Measurements from ENCODE around the gene SETBP1.

SETBP1 gene

GRCh38 chr18:44790860-44791259 lies 110.2 kb downstream of the SETBP1 start:
- TF ChIP-seq, protein P1, sequence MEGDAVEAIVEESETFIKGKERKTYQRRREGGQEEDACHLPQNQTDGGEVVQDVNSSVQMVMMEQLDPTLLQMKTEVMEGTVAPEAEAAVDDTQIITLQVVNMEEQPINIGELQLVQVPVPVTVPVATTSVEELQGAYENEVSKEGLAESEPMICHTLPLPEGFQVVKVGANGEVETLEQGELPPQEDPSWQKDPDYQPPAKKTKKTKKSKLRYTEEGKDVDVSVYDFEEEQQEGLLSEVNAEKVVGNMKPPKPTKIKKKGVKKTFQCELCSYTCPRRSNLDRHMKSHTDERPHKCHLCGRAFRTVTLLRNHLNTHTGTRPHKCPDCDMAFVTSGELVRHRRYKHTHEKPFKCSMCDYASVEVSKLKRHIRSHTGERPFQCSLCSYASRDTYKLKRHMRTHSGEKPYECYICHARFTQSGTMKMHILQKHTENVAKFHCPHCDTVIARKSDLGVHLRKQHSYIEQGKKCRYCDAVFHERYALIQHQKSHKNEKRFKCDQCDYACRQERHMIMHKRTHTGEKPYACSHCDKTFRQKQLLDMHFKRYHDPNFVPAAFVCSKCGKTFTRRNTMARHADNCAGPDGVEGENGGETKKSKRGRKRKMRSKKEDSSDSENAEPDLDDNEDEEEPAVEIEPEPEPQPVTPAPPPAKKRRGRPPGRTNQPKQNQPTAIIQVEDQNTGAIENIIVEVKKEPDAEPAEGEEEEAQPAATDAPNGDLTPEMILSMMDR (IDR thresholded peaks at IDR 0.05; ENCODE audit: low read depth, low read length, poor library complexity, severe bottlenecking): no peak
- no peak for TF ChIP-seq EZH2phosphoT487 (IDR thresholded peaks at IDR 0.05; ENCODE audit: borderline replicate concordance, low read length)
- Histone ChIP-seq H3K79me2 (ENCODE audit: control insufficient read depth, low read length) (peaks cover 14% of the 10 kb centered on the region), H3K27ac (ENCODE audit: low read depth, low read length) (no peak overlapping the region)

GRCh38 chr18:44791520-44791919 lies 110.8 kb downstream of the SETBP1 start:
- Histone ChIP-seq H4K20me1 (ENCODE audit: control insufficient read depth, insufficient read depth, low read depth, low read length) (no peaks in the 10 kb centered on the region), H3K79me2 (ENCODE audit: control insufficient read depth, low read length) (peaks cover 8% of the 10 kb centered on the region), H3K4me3 (ENCODE audit: low read length) (no peak overlapping the region), H3K4me2 (ENCODE audit: low read length) (no peak overlapping the region), H3K4me1 (ENCODE audit: control insufficient read depth, low read length) (peaks cover 15% of the 10 kb centered on the region), H3K9me2 (replicated peaks; ENCODE audit: control insufficient read depth, low read length) (no peaks in the 10 kb centered on the region), H3F3A (ENCODE audit: control insufficient read depth, insufficient read depth) (no peaks in the 10 kb centered on the region), H3K9me3 (ENCODE audit: control insufficient read depth, insufficient read depth, low read length) (no peaks in the 10 kb centered on the region), H3K27ac (ENCODE audit: low read depth, low read length) (no peak overlapping the region), H3K36me3 (ENCODE audit: control insufficient read depth, low read length) (no peaks in the 10 kb centered on the region), H3K27me3 (ENCODE audit: control insufficient read depth, low read length) (no peaks in the 10 kb centered on the region)
- TF ChIP-seq EZH2phosphoT487 (IDR thresholded peaks at IDR 0.05; ENCODE audit: borderline replicate concordance, low read length): no peak

More at GRCh38 chr18:44790860-44791259, 110.2 kb downstream of the SETBP1 start:
- no peaks in the 10 kb centered on the region for H3K9me3 ChIP-seq (ENCODE audit: control insufficient read depth, insufficient read depth, low read length)
- no peaks in the 10 kb centered on the region for H4K20me1 ChIP-seq (ENCODE audit: control insufficient read depth, insufficient read depth, low read depth, low read length)
- no peak overlapping the region for H3K4me3 ChIP-seq (ENCODE audit: low read length)
- H3F3A ChIP-seq (ENCODE audit: control insufficient read depth, insufficient read depth): no peaks in the 10 kb centered on the region
- no peaks in the 10 kb centered on the region for H3K9me2 ChIP-seq (replicated peaks; ENCODE audit: control insufficient read depth, low read length)
- no peaks in the 10 kb centered on the region for H3K36me3 ChIP-seq (ENCODE audit: control insufficient read depth, low read length)
- H3K4me1 ChIP-seq (ENCODE audit: control insufficient read depth, low read length): peaks cover 22% of the 10 kb centered on the region
- no peak overlapping the region for H3K4me2 ChIP-seq (ENCODE audit: low read length)
- H3K27me3 ChIP-seq (ENCODE audit: control insufficient read depth, low read length): no peaks in the 10 kb centered on the region

DNA sequence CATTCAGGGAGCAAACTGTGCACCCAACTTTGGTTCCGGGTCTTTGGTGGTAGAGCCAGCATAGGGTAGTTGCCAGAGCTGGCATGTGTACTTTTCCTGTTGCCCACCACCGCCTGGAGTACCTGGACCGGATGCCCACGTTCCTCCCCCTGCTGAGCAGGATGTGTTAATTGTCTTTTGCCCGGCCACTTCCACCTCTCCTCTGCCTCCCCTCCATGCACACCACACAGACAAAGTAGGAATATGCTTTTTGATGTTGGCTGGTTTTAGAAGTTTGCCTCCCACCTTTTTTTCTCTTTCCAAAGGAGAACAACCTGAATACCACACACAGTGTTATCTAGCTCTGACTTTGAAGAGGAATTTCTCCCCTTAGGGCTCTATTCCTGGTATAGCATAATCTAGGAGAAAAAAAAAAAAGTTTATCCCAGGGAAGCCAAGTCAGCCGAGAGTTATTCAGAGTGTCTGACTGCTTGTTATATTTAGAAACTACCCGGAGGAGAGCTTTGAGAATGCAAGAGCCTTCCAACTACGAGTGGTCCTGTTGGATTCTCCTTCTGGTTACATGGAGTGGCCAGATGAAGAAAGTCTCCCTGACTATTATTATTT lies 111.9 kb downstream of the SETBP1 start:
- TF ChIP-seq EZH2phosphoT487 (IDR thresholded peaks at IDR 0.05; ENCODE audit: borderline replicate concordance, low read length): no peak
- TF ChIP-seq, protein P1 (IDR thresholded peaks at IDR 0.05; ENCODE audit: low read depth, low read length, poor library complexity, severe bottlenecking): no peak
- Histone ChIP-seq H3F3A (ENCODE audit: control insufficient read depth, insufficient read depth) (no peaks in the 10 kb centered on the region), H3K9me3 (ENCODE audit: control insufficient read depth, insufficient read depth, low read length) (no peaks in the 10 kb centered on the region), H3K9me2 (replicated peaks; ENCODE audit: control insufficient read depth, low read length) (no peaks in the 10 kb centered on the region), H3K4me1 (ENCODE audit: control insufficient read depth, low read length) (peaks cover 6% of the 10 kb centered on the region), H3K27me3 (ENCODE audit: control insufficient read depth, low read length) (no peaks in the 10 kb centered on the region), H4K20me1 (ENCODE audit: control insufficient read depth, insufficient read depth, low read depth, low read length) (no peaks in the 10 kb centered on the region), H3K4me3 (ENCODE audit: low read length) (no peak overlapping the region), H3K36me3 (ENCODE audit: control insufficient read depth, low read length) (no peaks in the 10 kb centered on the region), H3K4me2 (ENCODE audit: low read length) (no peak overlapping the region), H3K27ac (ENCODE audit: low read depth, low read length) (no peak overlapping the region), H3K79me2 (ENCODE audit: control insufficient read depth, low read length) (peaks cover 5% of the 10 kb centered on the region; the same call in 1 of the 2 replicates)

- Histone ChIP-seq H3K4me1 (ENCODE audit: control insufficient read depth, low read length) (peaks cover 5% of the 10 kb centered on the region), H3K9me2 (replicated peaks; ENCODE audit: control insufficient read depth, low read length) (no peaks in the 10 kb centered on the region), H3K27me3 (ENCODE audit: control insufficient read depth, low read length) (no peaks in the 10 kb centered on the region), H4K20me1 (ENCODE audit: control insufficient read depth, insufficient read depth, low read depth, low read length) (no peaks in the 10 kb centered on the region), H3F3A (ENCODE audit: control insufficient read depth, insufficient read depth) (no peaks in the 10 kb centered on the region), H3K4me3 (ENCODE audit: low read length) (no peak overlapping the region), H3K4me2 (ENCODE audit: low read length) (no peak overlapping the region), H3K36me3 (ENCODE audit: control insufficient read depth, low read length) (no peaks in the 10 kb centered on the region), H3K27ac (ENCODE audit: low read depth, low read length) (no peak overlapping the region), H3K79me2 (ENCODE audit: control insufficient read depth, low read length) (peaks cover 1% of the 10 kb centered on the region; the same call in 1 of the 2 replicates), H3K9me3 (ENCODE audit: control insufficient read depth, insufficient read depth, low read length) (no peaks in the 10 kb centered on the region)
- TF ChIP-seq EZH2phosphoT487 (IDR thresholded peaks at IDR 0.05; ENCODE audit: borderline replicate concordance, low read length): no peak
- TF ChIP-seq, protein P1 (IDR thresholded peaks at IDR 0.05; ENCODE audit: low read depth, low read length, poor library complexity, severe bottlenecking): no peak
Observed at GRCh38 chr18:44793194-44793593, 112.5 kb downstream of the SETBP1 start.
